HG03045 (cell line): ENCODE measurements around the gene ABCB11.
"Not testable (repeated sequence)": the region's sequence is repeated elsewhere in the genome, so short reads cannot be mapped to it uniquely, and the experiment has no call there.

Experiments used
- ATAC-seq: cut with Tn5 transposase; IDR thresholded peaks from one replicate; pipeline ENCODE4 v1.9.1; 2021; ENCODE audit warnings: mild to moderate bottlenecking, moderate library complexity; ENCODE audit not compliant: unreplicated experiment

Gene ABCB11

DNA sequence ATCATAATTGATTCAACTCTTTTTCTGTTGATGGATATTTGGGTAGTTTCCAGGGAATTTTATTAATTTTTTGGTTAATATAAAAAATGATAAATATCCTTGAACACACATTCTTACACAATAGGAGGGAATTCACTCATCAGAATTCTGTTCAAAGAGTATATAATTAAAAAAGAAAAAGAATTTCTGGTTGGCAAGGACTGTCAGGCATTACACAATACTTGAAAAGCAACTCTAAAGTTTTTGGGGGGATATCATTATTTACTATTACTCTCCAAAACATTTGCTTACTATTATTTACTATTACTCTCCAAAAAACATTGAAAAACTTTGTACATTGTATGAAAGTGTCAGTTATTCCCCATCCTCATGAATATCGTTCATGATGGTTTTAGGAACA lies 92.1 kb downstream of the ABCB11 start:
- no peak for ATAC-seq

DNA sequence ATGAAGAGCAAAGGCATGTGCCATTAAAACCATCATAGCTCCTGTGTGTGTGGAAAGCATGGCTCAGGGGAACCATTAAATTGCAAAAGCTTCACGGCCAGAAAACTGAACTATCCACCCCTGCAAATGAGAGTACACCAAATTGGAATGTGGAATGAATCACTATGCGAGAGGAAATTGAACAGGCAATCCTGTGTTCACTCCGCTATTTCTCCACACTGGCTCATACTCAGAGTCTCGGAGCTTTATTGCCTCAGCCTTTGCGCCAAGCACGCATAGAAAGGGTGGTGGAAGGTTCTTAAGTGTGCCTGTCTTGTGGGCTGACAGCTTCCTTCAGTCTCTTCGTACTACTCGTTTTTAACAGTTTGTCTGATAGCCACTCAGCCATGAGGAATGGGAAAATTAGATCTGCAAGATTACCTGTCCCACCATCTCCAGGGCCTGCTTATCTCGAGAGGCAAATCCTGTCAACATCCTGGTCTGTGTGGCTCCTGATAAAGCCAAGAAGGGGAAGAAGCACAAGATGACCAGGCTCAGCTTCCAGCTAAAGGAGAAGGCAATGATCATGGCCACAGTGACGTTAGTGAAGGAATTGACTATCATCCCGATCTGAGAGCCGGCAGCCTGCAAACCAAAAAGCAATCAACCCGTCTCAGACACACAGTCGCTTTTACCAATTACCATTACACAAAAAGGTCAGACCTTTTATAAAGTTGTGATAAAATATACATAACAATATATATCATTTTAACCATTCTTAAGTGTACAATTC lies 95.1 kb downstream of the ABCB11 start:
- ATAC-seq, result no peak

DNA sequence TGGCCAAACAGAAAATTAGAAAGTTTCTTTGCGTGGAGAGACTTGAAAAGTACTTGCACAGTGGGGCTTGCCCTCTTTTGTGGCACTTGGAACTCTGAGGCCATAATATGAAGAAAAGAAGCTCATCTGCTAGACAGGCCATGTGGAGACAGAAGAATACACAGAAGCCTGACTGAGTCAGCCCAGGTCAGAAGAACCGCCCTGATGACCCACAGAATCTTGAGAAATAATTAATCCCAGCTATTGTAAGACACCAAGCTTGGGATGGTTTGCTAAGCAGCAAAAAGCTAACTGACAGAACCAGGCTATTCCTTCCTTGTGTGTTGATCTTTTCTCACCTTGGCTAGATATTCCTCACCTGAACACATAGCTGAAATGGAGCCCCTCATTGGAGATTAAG lies 96.3 kb downstream of the ABCB11 start:
- ATAC-seq, result no peak

DNA sequence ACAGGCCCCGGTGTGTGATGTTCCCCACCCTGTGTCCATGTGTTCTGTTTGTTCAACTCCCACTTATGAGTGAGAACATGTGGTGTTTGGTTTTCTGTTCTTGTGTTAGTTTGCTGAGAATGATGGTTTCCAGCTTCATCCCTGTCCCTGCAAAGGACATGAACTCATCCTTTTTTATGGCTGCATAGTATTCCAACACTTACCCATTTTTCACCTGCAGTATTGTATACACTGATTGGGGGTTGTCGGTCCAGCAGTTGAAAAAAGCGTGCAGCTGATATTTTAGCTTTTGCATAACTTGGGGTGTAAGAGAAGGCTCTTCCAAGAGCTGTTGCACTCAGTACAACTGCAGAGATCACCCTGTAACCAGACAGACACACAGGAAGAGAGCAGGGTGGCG lies 99.0 kb downstream of the ABCB11 start:
- ATAC-seq, result not testable (repeated sequence)

DNA sequence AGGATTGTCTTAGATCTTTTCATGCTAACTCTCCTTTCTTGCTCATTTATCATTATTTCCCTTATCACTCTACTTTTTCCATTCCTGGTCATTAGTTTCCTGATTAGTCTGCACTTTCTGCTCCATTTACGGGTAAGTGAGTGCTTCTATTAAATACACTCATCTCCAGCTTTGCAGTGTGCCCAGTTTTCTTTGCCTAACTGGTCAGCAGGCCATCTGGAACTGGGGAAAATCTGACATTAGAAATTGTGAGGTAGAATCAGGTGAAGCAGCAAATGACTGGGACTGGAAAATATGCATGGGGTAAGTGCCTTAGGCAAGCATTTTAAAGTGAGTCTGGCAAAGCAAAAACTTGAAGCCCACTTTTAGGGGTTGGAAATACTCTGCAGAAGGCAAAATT lies 100.9 kb downstream of the ABCB11 start:
- ATAC-seq, result no peak

DNA sequence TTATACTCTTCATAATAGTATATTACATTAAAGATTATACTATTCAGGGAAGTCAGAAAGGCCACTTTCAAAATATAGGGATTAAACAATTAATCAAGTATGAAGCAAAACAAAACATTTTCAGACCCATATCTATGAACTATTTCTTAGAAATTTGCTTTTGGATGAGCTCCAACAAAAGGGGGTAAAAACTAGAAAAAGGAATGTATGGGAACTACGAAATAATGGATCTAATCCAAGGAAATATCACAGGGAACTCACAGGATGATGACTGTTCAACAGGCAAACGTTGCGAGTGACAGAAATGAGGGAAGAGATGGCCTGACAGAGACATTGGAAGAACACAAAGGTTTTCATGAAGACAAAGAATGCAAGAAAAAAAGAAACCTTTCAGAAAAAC lies 102.1 kb downstream of the ABCB11 start:
- no peak for ATAC-seq

DNA sequence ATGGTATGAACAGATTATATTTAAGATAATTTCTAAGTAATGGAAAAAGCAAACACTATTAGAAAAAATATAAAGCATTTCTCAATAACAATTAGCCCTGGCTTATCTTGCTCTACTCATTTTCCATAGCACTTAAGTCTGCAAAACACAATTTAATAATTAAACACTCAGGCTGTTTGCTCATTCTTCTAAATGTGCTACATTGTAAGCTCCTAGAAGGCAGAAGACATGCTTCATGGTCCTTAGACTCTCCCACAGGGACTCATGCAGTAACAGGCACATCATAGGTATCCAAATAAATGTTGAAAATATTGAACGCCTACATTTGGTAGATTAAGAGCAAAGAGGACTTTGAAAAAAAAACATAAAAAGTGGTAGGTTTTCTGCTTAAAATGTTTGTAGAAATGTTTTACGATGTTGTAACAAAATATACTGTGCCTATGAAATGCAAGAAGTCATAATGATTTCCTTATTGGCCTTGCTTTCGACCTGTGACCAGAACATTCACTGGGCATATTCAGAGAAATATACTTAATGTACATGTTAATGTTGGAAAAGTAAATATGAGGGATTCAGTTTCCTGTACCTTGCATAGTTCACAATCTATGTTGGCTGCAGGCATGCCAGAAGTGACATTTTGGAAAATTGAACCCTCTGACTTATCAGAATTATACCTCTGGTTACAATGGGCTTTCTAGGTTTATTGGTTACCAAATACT lies 102.9 kb downstream of the ABCB11 start:
- no peak for ATAC-seq

DNA sequence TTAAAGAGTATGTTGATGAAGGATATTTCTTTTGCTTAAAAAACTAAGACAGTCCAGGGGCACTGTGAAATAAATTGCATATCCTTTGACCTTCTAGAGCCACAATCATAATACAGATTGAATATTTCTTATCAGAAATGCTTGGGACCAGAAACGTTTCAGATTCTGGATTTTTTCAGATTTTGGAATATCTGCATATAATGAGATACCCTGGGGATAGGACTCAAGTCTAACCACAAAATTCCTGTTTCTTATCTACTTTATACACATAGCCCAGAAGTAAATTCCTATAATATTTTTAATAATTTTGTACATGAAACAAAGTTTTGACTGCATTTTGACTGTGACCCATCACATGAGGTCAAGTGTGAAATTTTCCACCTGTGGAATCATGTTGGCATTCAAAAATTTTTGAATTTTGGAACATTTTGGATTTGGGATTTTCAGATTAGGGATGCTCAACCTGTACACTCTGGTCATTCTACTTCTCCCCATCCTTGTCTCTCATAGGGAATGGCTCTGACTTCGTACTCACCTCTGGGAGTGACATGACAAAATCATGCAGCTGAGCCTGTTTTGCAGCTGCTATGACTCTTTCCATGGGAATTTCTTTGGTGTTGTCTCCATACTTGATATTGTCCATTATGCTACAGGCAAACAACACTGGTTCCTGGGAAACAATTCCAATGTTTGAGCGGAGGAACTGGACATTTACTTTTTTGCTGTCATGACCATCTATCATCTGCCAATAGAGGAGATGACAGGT lies 104.3 kb downstream of the ABCB11 start:
- ATAC-seq, result no peak

DNA sequence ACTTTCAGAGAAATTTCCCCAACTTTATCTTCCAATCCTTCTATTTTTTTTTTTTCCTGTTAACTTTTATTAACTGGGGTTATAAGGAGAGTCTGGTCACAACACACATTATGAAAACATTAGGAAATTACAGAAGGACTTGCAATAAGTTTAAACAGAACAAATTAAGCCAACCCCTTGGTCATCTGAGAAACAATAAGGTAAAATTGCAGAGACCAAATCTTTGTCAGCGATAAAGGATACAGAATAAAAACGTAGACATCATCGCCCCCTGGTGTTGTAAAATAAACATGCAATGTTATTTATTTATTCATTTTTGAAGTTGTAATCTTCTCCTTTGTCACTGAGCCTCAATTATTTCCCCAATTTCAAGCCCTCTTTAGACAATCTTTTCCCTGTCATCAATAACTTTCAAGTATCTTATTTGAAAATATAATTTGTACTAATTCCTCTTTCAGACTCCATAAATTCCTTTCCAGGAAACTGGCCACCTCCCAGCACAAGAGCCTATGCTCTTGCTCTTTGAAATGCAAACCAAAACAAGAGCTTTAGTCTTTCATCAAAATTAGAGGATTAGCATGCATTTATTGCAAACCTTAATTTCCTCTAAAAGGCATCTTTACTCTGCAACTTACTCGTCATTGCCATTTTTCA lies 110.5 kb downstream of the ABCB11 start:
- ATAC-seq, result no peak

DNA sequence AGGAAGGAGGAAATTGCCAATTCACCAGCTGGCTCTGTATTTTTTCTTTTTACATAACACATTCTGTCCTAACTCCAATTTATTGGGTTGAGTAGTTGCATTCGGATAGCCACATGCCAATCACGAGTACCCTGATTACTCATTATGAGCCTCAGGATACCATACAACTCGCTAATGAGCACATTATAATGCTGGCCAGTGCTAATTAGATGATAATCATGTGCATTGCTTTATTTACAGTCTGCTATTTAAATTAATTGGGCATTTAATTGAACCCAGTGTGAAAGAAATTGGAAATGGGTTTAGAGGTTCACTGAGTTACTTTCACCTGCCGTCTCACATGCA lies 114.8 kb downstream of the ABCB11 start:
- ATAC-seq, result no peak

DNA sequence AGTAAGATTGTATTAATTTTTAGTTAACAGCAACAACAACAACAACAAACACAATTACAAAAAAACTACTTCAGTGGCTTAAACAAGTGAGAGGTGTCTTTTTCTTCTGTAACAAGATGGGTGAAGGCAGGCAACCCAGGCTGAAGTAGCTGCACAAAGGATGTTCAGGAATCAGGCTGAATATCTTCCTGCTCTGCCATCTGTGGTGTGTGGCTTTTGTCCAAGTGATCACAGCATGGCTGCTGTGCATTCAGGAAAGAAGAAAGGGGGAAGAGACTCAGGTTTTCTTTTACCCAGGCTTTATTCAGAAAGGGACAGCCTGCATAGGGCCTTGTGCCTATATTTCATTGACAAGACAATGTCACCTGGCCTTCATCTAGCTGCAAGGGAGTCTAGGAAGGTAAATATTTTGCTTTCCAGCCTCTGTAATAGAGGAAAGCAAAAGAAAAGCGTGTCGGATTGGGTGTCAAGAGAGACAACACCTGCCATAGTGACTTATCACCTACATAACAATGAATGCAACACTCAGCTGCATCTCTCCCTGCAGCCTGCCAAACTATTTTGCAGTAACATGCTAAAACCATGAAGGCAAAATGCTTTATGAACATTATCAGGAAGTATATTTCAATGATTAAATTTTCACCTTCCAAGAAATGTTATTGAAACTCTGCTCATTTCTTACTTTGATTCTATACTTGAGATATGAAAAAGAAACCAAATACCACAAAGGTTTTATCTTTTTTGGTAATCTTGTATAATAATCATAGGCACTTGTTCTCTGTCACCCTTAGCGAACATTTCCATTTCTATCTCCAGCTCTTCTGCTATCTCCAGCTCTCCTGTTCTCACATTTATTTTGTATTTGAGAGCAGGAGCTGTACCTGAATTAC lies 115.4 kb downstream of the ABCB11 start:
- no peak for ATAC-seq

DNA sequence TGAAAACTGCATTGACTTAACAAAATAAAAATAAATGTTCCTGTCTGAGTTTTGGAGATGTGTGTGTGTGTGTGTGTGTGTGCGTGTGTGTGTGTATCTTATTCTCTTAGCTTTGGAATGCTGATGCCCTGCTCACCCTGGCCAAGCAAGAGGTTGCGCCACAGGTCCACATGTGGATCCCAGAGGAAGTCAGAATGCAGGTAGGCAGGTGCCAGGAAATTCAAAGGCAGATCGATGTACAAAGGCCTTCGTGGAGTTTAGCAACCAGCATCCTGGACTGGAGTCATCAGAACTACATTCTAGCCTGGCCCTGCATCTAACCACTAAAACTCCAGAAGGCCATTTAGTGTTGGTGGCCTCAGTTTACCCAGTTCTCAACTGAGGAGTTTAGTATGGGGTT lies 117.6 kb downstream of the ABCB11 start:
- no peak for ATAC-seq

DNA sequence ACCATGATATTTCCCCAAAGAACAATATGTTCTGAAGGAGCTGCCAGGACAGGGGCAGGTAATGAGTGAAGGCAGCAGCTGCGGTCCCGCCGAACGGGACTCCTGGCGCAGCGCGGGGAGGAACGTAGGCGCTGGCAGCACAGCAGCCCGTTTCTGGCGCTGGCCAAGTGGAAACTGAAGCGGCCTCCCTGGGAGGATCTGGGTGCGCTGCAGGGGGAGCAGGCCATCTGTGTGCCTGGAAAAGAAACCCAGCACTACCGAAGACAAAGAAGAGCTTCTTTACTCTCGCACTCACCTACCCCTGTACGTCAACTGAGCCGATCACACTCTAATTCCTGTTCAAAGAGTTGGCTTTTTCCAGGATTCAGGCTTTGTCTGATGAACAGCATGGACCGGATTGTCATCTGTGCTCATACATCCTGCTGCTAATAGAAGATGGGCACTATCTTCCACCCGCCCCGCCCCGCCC lies 118.2 kb downstream of the ABCB11 start:
- no peak for ATAC-seq

DNA sequence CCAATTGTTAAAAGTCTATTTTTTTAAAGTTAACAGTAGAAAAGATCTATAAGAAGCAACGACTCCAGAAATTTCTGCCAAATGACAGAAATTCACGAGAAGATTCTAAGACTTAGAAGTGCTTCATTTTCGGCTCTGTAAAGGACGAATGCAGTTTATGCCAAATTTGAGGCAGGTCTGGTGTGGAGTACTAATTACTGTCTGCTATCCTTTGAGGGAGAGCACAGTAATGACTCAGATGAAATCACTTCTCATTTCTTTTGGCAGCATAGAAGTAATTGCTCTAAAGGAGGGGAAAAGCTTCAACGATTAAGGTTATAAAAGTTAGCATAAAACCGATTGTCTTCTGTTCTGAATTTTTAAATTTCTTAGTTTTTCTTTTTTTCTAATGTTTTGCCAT lies 118.7 kb downstream of the ABCB11 start:
- no peak for ATAC-seq

DNA sequence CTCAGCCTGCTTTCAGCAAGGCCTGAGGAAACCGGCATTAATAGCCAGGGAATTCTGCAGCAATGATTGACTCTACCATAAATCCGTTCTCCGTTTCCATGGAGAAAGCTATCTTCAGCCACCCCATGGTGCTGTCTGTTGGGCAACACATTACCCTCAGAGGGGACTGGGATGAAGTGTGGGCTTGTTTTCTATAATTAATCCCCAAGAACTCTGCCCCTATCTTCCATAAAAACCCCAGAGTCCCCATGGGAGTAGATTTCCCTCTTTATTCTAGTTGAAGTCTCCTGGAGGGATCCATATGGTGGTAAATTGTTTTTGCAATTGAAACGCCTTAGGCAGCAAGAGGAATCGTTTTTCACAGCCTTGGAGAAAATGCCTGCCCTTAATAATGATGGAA lies 120.8 kb downstream of the ABCB11 start:
- ATAC-seq, result no peak

DNA sequence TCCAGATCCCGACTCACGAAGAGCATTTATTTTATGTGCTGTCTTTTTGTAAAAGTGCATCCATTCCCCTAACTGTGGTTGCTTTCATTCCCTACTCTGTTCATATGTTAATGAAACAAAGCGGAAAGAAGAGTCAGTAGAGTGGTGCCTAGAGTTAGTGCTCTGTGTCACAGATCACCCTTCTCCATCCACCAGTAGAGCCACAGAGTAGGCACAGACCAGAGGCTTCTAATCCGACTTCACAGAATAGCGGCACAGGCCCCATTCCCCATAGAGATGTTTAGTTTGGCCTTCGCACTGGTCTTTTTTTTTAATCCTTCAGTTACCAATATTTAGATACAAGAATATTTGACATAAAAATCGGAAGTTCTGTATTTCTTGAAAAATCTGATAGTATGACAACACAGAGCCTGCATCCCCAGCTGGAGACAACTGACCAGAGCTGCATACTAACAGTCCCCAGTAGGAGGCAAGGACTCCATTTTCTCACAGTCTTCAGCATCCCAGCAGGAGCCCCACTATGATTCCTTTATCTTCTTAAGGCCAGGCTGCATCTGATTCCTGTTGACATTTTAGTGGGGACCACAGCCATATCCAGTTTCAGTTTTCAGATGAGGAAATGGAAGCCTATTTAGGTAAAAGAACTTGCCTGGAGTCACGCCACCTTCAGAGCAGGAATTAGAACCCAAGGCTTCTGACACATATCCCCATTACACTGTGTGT lies 123.0 kb downstream of the ABCB11 start:
- ATAC-seq, result no peak

DNA sequence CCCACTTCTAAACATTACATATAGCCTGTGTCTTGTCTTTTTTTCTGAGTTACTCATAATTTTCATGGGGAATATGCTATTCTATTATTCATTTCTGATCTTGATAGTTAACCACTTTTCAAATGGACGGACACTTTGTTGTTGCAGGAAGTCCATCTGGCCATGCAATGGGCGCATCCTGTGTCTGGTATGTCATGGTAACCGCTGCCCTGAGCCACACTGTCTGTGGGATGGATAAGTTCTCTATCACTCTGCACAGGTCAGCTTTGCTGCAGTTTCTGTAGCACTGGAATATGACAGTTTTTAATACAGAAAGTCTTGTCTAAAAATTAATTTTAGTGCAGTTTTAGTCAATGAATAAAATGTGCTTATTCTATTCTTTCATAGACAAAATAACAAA lies 126.8 kb downstream of the ABCB11 start:
- no peak for ATAC-seq

DNA sequence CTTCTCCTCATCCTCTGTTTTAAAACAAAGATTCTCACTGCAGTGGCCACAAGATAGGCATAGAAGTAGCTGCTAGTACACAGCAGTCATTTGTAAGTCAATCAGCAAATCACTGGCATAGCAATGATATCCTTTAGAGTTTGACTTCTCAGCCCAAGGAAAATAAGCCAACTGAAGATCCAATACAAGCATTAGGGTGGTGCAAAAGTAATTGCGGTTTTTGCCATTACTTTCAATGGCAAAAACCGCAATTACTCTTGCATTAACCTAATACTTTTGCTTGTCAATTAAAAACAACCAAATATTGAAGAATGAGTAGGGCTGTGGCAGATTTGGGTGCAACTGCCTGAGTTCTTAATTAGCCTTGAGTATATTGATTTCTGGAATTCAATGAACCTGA lies 127.2 kb downstream of the ABCB11 start:
- no peak for ATAC-seq

DNA sequence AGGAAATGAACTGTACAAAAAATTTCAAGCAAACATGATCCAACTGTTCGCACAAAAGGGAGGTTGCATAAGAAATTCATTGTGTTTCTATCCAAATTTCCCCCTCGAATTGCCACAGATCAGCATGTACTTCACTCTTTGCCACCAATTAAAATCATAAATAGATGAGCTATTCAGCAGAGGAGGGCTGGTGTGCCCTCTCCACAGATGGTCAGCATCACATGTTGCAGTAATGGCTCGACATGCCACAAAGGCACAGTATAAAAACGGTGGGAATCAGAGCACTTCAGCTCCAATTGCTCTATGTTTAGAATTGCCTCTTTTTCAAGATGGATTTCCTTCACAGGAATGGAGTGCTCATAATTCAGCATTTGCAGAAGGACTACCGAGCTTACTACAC lies 130.1 kb downstream of the ABCB11 start, which contains the start of gene G6PC2:
Gene G6PC2 (plus strand): TSS at position 289 of the 400 bp plus-strand sequence. CDS start 41 bp downstream, at position 330.
- ATAC-seq, result no peak

DNA sequence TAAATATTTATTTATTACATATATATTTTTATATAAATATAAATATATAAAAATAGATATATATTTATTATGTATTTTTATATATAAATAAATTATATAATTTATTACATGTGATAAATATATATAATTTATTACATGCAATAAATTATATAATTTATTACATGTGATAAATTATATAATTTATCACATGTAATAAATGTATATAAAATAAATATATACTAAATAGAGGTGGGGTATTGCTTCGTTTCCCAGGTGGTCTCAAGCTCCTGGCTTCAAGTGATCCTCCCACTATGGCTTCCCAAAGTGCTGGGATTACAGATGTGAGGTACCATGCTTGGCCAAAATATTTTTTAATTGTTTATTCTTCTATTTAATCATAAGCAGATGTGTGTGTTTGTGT lies 133.7 kb downstream of the ABCB11 start:
- no peak for ATAC-seq
